Stimulated activated CD4-positive, alpha-beta T cell treated with anti-CD3 and anti-CD28 coated beads, Interleukin-15, amount 100 ng/mL, for 24 hours (primary cell): ENCODE measurements around the gene UCK1.

ENCODE experiments used
- DNase-seq: peaks from one replicate; pipeline ENCODE4 v3.0.0-alpha.2; 2020

The UCK1 gene

GRCh38 chr9:131475111-131475955 lies 55.7 kb downstream of the UCK1 start:
- no peak for DNase-seq

GRCh38 chr9:131474711-131475110 lies 56.4 kb downstream of the UCK1 start:
- no peak for DNase-seq

GRCh38 chr9:131473891-131474290 lies 57.2 kb downstream of the UCK1 start:
- no peak for DNase-seq
